GM23338 (cell line): ENCODE measurements around the gene FILIP1L.

Experiments
- CREB1 ChIP-seq: fragments of 250-450 bp; sonication (Bioruptor Pico); IDR thresholded peaks from 2 replicates; pipeline ENCODE4 v1.5.0; 2020; ENCODE audit warnings: low read depth, mild to moderate bottlenecking, moderate library complexity
- CTCF ChIP-seq, 2 experiments: fragments of 200-600 bp in 1 of 2; sonication (generic) in 1 of 2; conservative IDR thresholded peaks; 2 replicates each; pipeline versions ENCODE4 v1.5.1 to v1.6.1; 2016 to 2017; ENCODE audit warnings: antibody characterized with exemption in 2 of 2, low read depth in 2 of 2, mild to moderate bottlenecking in 2 of 2, moderate library complexity in 1 of 2
- EZH2 ChIP-seq: fragments of 200-600 bp; sonication (generic); IDR thresholded peaks from one replicate; pipeline ENCODE4 v1.8.0; 2017; ENCODE audit warnings: antibody characterized with exemption, mild to moderate bottlenecking, low read depth; ENCODE audit not compliant: unreplicated experiment
- EZH2phosphoT487 ChIP-seq: fragments of 200-600 bp; sonication (generic); IDR thresholded peaks from one replicate; pipeline ENCODE4 v1.8.1; 2018; ENCODE audit warnings: antibody characterized with exemption; ENCODE audit not compliant: unreplicated experiment
- JUNB ChIP-seq: IDR thresholded peaks from one replicate; pipeline ENCODE4 v1.6.1; 2016; ENCODE audit warnings: antibody characterized with exemption; ENCODE audit not compliant: unreplicated experiment
- POLR2AphosphoS5 ChIP-seq: IDR thresholded peaks from 2 replicates; pipeline ENCODE4 v1.6.1; 2016; ENCODE audit warnings: antibody characterized with exemption, low read depth
- REST ChIP-seq: IDR thresholded peaks from one replicate; pipeline ENCODE4 v1.6.1; 2018; ENCODE audit warnings: antibody characterized with exemption; ENCODE audit not compliant: unreplicated experiment
- STAT1 ChIP-seq: IDR thresholded peaks from one replicate; pipeline ENCODE4 v1.6.1; 2016; ENCODE audit warnings: antibody characterized with exemption; ENCODE audit not compliant: unreplicated experiment

- no peak for TF ChIP-seq CTCF (conservative IDR thresholded peaks at IDR 0.05; ENCODE audit: low read depth in 2 of 2)
- no peak for TF ChIP-seq POLR2AphosphoS5
- TF ChIP-seq EZH2 = no peak
- TF ChIP-seq EZH2phosphoT487 = no peak
- no peak for TF ChIP-seq CREB1 (CRISPR knock-in tag)
- TF ChIP-seq REST = no peak
- no peak for TF ChIP-seq STAT1
- TF ChIP-seq JUNB = no peak
Measured at GRCh38 chr3:100090669-100091005, 23.7 kb downstream of the FILIP1L start.
